ENCODE results near the gene CERK. TPM values are rescaled to one million over a fixed set of nuclear protein-coding genes. Genes with fewer than 3 reads are reported as not detected.

CERK gene
- total and polyA plus RNA-seq, 2 of the 8 experiments (the other 6 are each of a cell fraction or from before 2014, with no cell fraction given), result 26.6 to 59.0 TPM

DNA sequence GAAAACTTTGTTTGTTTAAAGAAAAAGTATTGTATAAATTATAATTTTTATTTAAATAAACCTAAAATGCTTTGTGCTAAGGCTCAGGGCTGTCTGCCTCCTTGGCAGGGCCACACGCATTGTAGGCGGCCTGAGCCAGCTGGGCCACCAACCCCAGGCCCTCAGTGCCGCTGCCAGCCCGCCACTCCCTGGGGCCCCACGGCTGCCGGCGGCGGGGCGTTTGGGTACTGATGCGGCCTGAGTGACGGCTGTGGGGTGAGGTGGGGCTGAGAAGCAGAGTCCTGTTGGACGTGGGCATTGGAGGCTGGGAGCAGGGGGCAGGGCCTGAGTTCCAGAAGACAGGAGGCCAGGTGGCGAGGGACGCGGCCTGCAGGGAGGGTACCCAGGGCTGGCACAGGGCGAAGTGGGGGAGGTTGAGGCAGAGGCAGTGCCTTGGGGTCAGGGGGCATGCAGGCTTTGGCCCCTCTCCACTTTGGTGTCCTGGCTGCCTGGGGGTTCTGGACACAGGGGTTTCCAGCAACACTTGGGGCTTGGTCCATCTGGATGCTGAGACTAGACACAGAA is 58.3 kb downstream of the CERK start (continued):
- no peak for TF ChIP-seq RFX5 (IDR thresholded peaks at IDR 0.05; ENCODE audit: borderline replicate concordance, low read depth, low read length)
- TF ChIP-seq CHD1 (IDR thresholded peaks at IDR 0.05; ENCODE audit: low read depth, low read length), result no peak
- TF ChIP-seq MAFK (IDR thresholded peaks at IDR 0.05; ENCODE audit: low read depth, low read length), result no peak

Measured in H1 (cell line).